PC-3 (cell line): Measurements from ENCODE around the gene TMEM176A. TPM values are rescaled to one million over a fixed set of nuclear protein-coding genes. Genes with fewer than 3 reads are reported as not detected.

Experiments
- ATAC-seq: fragments of 200-7000 bp; cut with Tn5 transposase; 2 replicates; pipeline ENCODE4 v1.9.1; 2020; ENCODE audit warnings: mild to moderate bottlenecking, moderate library complexity
- BruUV-seq: library from RNA; stranded (reverse); fragments of 400-500 nt; replicated peaks from 2 replicates; lab custom pipeline; 2021; lab: Mats Ljungman, UMichigan
- CTCF ChIA-PET: fragments of 300-600 bp; sonication (Branson Sonifier 250); formaldehyde crosslinking; loops from one replicate; lab custom pipeline; 2022; ENCODE audit warnings: antibody characterized with exemption; lab: Charles Lee
- POLR2A ChIA-PET: fragments of 300-600 bp; sonication (Branson Sonifier 250); formaldehyde crosslinking; loops from one replicate; lab custom pipeline; 2022; ENCODE audit warnings: antibody characterized with exemption; ENCODE audit not compliant: unreplicated experiment; lab: Charles Lee
- DNase-seq: peaks from one replicate; pipeline ENCODE4 v3.0.0-alpha.2; 2015
- H2AFZ ChIP-seq: fragments of 300-600 bp; sonication (generic); 2 replicates; pipeline ENCODE4 v1.6.0; 2016; ENCODE audit warnings: antibody characterized with exemption, low read length
- H3F3A ChIP-seq: fragments of 300-600 bp; sonication (generic); one replicate; pipeline ENCODE4 v1.6.0; 2017; ENCODE audit warnings: antibody characterized with exemption, low read length, control low read depth, mild to moderate bottlenecking; ENCODE audit not compliant: unreplicated experiment
- H3K27ac ChIP-seq: fragments of 300-600 bp; sonication (generic); 2 replicates; pipeline ENCODE4 v1.5.1; 2016; ENCODE audit warnings: mild to moderate bottlenecking, low read length
- H3K27me3 ChIP-seq: fragments of 300-600 bp; sonication (generic); 2 replicates; pipeline ENCODE4 v1.6.1; 2016; ENCODE audit warnings: low read length, mixed read lengths
- H3K36me3 ChIP-seq: fragments of 300-600 bp; sonication (generic); 2 replicates; pipeline ENCODE4 v1.6.1; 2016; ENCODE audit warnings: low read depth, mixed run types, low read length, mixed read lengths
- H3K4me1 ChIP-seq: fragments of 300-600 bp; sonication (generic); 2 replicates; pipeline ENCODE4 v1.5.1; 2016; ENCODE audit warnings: low read length; ENCODE audit not compliant: insufficient read depth
- H3K4me2 ChIP-seq: fragments of 300-600 bp; sonication (generic); 2 replicates; pipeline ENCODE4 v1.6.0; 2016; ENCODE audit warnings: low read length
- H3K4me3 ChIP-seq: fragments of 300-600 bp; sonication (generic); 2 replicates; pipeline ENCODE4 v1.5.1; 2016; ENCODE audit warnings: mild to moderate bottlenecking, low read length, mixed read lengths
- H3K79me2 ChIP-seq: fragments of 300-600 bp; sonication (generic); 2 replicates; pipeline ENCODE4 v1.6.1; 2017; ENCODE audit warnings: low read length, mixed read lengths
- H3K9ac ChIP-seq: fragments of 300-600 bp; sonication (generic); 2 replicates; pipeline ENCODE4 v1.6.0; 2016; ENCODE audit warnings: mild to moderate bottlenecking, low read length
- H3K9me2 ChIP-seq: fragments of 300-600 bp; sonication (generic); replicated peaks from 2 replicates; pipeline ENCODE4 v1.6.1; 2016; ENCODE audit warnings: mixed run types, low read length, mixed read lengths
- H3K9me3 ChIP-seq: fragments of 300-600 bp; sonication (generic); 2 replicates; pipeline ENCODE4 v1.6.1; 2016; ENCODE audit warnings: low read length, mixed read lengths
- H4K20me1 ChIP-seq: fragments of 300-600 bp; sonication (generic); 2 replicates; pipeline ENCODE4 v1.6.1; 2016; ENCODE audit warnings: low read length, mixed read lengths
- CTCF ChIP-seq: fragments of 300-600 bp; sonication (generic); conservative IDR thresholded peaks from 2 replicates; pipeline ENCODE4 v1.5.1; 2017; ENCODE audit warnings: antibody characterized with exemption, low read depth, mild to moderate bottlenecking, low read length
- EZH2 ChIP-seq: fragments of 300-600 bp; sonication (generic); IDR thresholded peaks from one replicate; pipeline ENCODE4 v1.6.1; 2017; ENCODE audit warnings: antibody characterized with exemption, mild to moderate bottlenecking, low read length; ENCODE audit not compliant: unreplicated experiment
- EZH2phosphoT487 ChIP-seq: fragments of 300-600 bp; sonication (generic); IDR thresholded peaks from 2 replicates; pipeline ENCODE4 v1.6.1; 2018; ENCODE audit warnings: mild to moderate bottlenecking, antibody characterized with exemption, low read length, borderline replicate concordance
- intact Hi-C: fragments of 100-400 bp; cut with micrococcal nuclease; formaldehyde crosslinking; loops from 2 replicates; pipeline ENCODE4 v1.9.0; 2023
- total RNA-seq: library from RNA; depleted of rRNA; stranded (reverse); fragments of >200 nt; gene quantifications from 2 replicates; pipeline ENCODE4 v1.2.3, GENCODE V29; 2014

Gene TMEM176A
- total RNA-seq, 1 experiment from 2014 or later = not detected

GRCh38 chr7:150799741-150800580 is 608 bp upstream of the TMEM176A start, which contains the start of gene TMEM176B:
Gene TMEM176B (minus strand): TSS chr7:150800364. CDS start chr7:150796569, 3,795 bp downstream.
- H3K4me1 ChIP-seq = no peaks in the 10 kb centered on the region
- no peaks in the 10 kb centered on the region for H3K79me2 ChIP-seq
- no TSS peak for BruUV-seq
- no peaks in the 10 kb centered on the region for H3K36me3 ChIP-seq
- no peak for DNase-seq
- no peak within 1 kb of the TSS for H3K4me2 ChIP-seq
- peaks cover 72% of the 10 kb centered on the region for H3K27me3 ChIP-seq
- TF ChIP-seq CTCF = no peak
- TF ChIP-seq EZH2 = no peak
- TF ChIP-seq EZH2phosphoT487 = no peak
- no peak within 1 kb of the TSS for H3K9ac ChIP-seq
- ChIA-PET CTCF (no interaction called here), POLR2A (no interaction called here)
- H3K9me2 ChIP-seq = no peaks in the 10 kb centered on the region
- no peak for ATAC-seq
- H3K4me3 ChIP-seq = no peak within 1 kb of the TSS
- no peak within 1 kb of the TSS for H3K27ac ChIP-seq
- no peak within 1 kb of the TSS for H2AFZ ChIP-seq
- no peaks in the 10 kb centered on the region for H3K9me3 ChIP-seq
- H4K20me1 ChIP-seq = no peaks in the 10 kb centered on the region
- no peaks in the 10 kb centered on the region for H3F3A ChIP-seq
- intact Hi-C loops = no loop called here

- Histone ChIP-seq H2AFZ (no peak overlapping the region), H3K4me2 (no peak overlapping the region), H3K79me2 (no peaks in the 10 kb centered on the region), H3F3A (no peaks in the 10 kb centered on the region), H3K4me3 (no peak overlapping the region), H3K27me3 (peaks cover 69% of the 10 kb centered on the region), H4K20me1 (no peaks in the 10 kb centered on the region), H3K9me3 (no peaks in the 10 kb centered on the region), H3K9ac (no peak overlapping the region), H3K9me2 (no peaks in the 10 kb centered on the region), H3K36me3 (no peaks in the 10 kb centered on the region), H3K27ac (no peak overlapping the region), H3K4me1 (no peaks in the 10 kb centered on the region)
- ChIA-PET CTCF (no interaction called here), POLR2A (no interaction called here)
- BruUV-seq = no TSS peak
- DNase-seq (no peak), ATAC-seq (no peak)
- intact Hi-C loops = no loop called here
- TF ChIP-seq EZH2 = no peak
- no peak for TF ChIP-seq CTCF
- no peak for TF ChIP-seq EZH2phosphoT487
These were observed 825 bp downstream of the TMEM176A start for GRCh38 chr7:150801242-150801945.
